Mammary epithelial cell (primary cell): ENCODE measurements around the gene PPP2R5D.

Experiments
- CTCF ChIP-seq, 2 donors: IDR thresholded peaks in 1 of 2; conservative IDR thresholded peaks in 1 of 2; 2 replicates each; pipeline ENCODE4 v1.5.1; 2011 to 2012; ENCODE audit warnings: inconsistent platforms in 2 of 2, low read length in 2 of 2, mild to moderate bottlenecking in 2 of 2, control low read depth in 1 of 2, low read depth in 1 of 2; ENCODE audit not compliant: insufficient read depth in 1 of 2; ENCODE audit errors: extremely low read depth in 1 of 2
- EZH2 ChIP-seq: IDR thresholded peaks from 2 replicates; pipeline ENCODE4 v1.6.1; 2012; ENCODE audit warnings: low read length, inconsistent platforms, borderline replicate concordance

- TF ChIP-seq EZH2 (no peak), CTCF (conservative IDR thresholded peaks at IDR 0.05 in 1 of 2, IDR thresholded peaks at IDR 0.05 in 1 of 2; ENCODE audit: extremely low read depth in 1 of 2, insufficient read depth in 1 of 2, low read depth in 1 of 2, low read length in 2 of 2) (no peak)
These were observed 75.0 kb downstream of the PPP2R5D start, which contains the start of the genes KLC4 and MRPL2 for GRCh38 chr6:43059168-43060033.
